ENCODE measurements around the gene MRPS10. TPM values are rescaled to one million over a fixed set of nuclear protein-coding genes. Genes with fewer than 3 reads are reported as not detected.
A peak's percentile ranks its signal among the peaks of the same experiment; 100 is the strongest.

MRPS10 gene
- total and polyA plus RNA-seq, 4 donors, result 20.1 to 26.8 (median 23.9) TPM

DNA sequence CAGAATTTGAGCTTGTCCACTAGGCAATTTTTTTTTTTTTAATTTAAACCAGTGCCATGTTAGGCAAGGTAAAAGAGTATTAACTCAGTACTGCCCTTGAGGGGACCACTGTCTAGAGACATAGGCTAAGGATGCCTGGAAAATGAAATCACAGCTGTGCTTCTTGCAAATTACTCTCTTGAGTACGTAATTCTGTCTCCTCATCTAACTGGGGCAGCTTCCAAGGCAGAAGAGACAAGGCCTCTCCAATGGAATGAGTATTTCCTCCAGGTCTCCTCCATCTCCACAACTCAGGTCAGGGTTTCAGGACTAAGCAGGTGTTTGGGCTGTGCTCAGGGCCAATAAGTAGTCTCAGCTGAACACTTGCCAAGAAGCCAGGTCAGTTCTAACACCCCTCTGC lies 33.8 kb upstream of the MRPS10 start:
- no peaks in the 10 kb centered on the region for H3K36me3 ChIP-seq (ENCODE audit: control insufficient read depth in 4 of 4, insufficient read depth in 3 of 4, low read depth in 1 of 4, low read length in 3 of 4)
- no peak overlapping the region for H3K4me3 ChIP-seq (ENCODE audit: low read depth in 1 of 3, low read length in 3 of 3)
- H3K9ac ChIP-seq (ENCODE audit: low read depth in 1 of 2, low read length in 2 of 2), result no peak overlapping the region
- TF ChIP-seq HNF4A (conservative IDR thresholded peaks at IDR 0.05), result no peak
- peak overlapping the region in 1 of 2 donors; percentile 17 for H3K27ac ChIP-seq (ENCODE audit: low read depth in 1 of 2, low read length in 2 of 2)
- no peak for DNase-seq (ENCODE audit: low spot score)
- WGBS, result 89% methylated on average over 1 of the region's 1 CpG
- H3K4me1 ChIP-seq (ENCODE audit: control insufficient read depth in 4 of 4, insufficient read depth in 4 of 4, low read length in 3 of 4), result peaks cover 5 to 31% (median 25%) of the 10 kb centered on the region in 4 donors
- no peaks in the 10 kb centered on the region for H3K27me3 ChIP-seq (ENCODE audit: control insufficient read depth in 4 of 4, insufficient read depth in 4 of 4, low read length in 3 of 4)
- H3K9me3 ChIP-seq (ENCODE audit: control insufficient read depth in 4 of 4, low read length in 3 of 4), result no peaks in the 10 kb centered on the region

DNA sequence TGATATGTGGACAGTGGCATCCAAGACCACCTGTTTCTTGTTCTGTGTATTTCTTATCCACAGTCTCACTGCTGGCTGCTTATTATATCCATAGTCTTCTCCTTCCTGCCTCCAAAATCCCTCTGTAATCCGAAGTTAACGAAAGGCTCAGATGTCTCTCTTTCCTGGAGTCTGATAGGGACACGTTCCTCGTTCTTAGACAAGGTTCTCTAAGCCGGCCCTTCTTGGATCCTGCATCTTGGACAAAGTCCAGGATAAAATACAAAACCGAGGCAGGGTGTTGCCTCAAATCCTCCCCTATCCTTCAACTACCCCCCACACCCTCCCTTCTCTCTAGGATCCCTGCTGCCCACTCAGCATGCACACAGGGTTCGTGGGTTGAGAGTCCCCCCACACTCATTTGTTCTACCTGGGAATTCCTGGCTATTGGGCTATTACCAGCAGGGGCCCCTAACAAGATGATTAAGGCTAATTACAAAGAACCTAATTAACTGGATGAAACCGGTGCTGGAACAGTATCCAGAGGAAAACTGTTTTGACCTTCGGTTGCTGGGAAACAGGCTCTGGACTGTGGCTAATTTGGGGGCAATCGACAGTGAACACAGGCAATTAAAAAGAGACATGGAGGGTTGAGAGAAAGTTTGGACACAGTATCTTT lies 32.7 kb upstream of the MRPS10 start:
- WGBS, result 89% methylated on average over 10 of the region's 10 CpGs
- no peak for DNase-seq (ENCODE audit: low spot score)
- TF ChIP-seq HNF4G (IDR thresholded peaks at IDR 0.05), result no peak
- TF ChIP-seq GABPA (IDR thresholded peaks at IDR 0.05 in 1 of 2, conservative IDR thresholded peaks at IDR 0.05 in 1 of 2), result no peak
- TF ChIP-seq FOXA1 (IDR thresholded peaks at IDR 0.05), result no peak
- TF ChIP-seq NR2F2 (IDR thresholded peaks at IDR 0.05), result no peak
- no peak overlapping the region for H3K9ac ChIP-seq (ENCODE audit: low read depth in 1 of 2, low read length in 2 of 2)
- H3K4me3 ChIP-seq (ENCODE audit: low read depth in 1 of 3, low read length in 3 of 3), result no peak overlapping the region
- no peaks in the 10 kb centered on the region for H3K36me3 ChIP-seq (ENCODE audit: control insufficient read depth in 4 of 4, insufficient read depth in 3 of 4, low read depth in 1 of 4, low read length in 3 of 4)
- no peaks in the 10 kb centered on the region for H3K9me3 ChIP-seq (ENCODE audit: control insufficient read depth in 4 of 4, low read length in 3 of 4)
- peaks cover 5 to 31% (median 25%) of the 10 kb centered on the region in 4 donors for H3K4me1 ChIP-seq (ENCODE audit: control insufficient read depth in 4 of 4, insufficient read depth in 4 of 4, low read length in 3 of 4)
- no peaks in the 10 kb centered on the region for H3K27me3 ChIP-seq (ENCODE audit: control insufficient read depth in 4 of 4, insufficient read depth in 4 of 4, low read length in 3 of 4)
- H3K27ac ChIP-seq (ENCODE audit: low read depth in 1 of 2, low read length in 2 of 2), result no peak overlapping the region

- no peak overlapping the region for H3K9ac ChIP-seq (ENCODE audit: low read depth in 1 of 2, low read length in 2 of 2)
- H3K27ac ChIP-seq (ENCODE audit: low read depth in 1 of 2, low read length in 2 of 2), result no peak overlapping the region
- DNase-seq (ENCODE audit: low spot score), result no peak
- no peaks in the 10 kb centered on the region for H3K36me3 ChIP-seq (ENCODE audit: control insufficient read depth in 4 of 4, insufficient read depth in 3 of 4, low read depth in 1 of 4, low read length in 3 of 4)
- no peaks in the 10 kb centered on the region for H3K9me3 ChIP-seq (ENCODE audit: control insufficient read depth in 4 of 4, low read length in 3 of 4)
- no peak for TF ChIP-seq FOXA1 (IDR thresholded peaks at IDR 0.05)
- TF ChIP-seq, protein P1, sequence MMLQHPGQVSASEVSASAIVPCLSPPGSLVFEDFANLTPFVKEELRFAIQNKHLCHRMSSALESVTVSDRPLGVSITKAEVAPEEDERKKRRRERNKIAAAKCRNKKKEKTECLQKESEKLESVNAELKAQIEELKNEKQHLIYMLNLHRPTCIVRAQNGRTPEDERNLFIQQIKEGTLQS (IDR thresholded peaks at IDR 0.05), result no peak
- 53% methylated on average over 3 of the region's 3 CpGs for WGBS
- peaks cover 5 to 22% (median 18%) of the 10 kb centered on the region in 4 donors for H3K4me1 ChIP-seq (ENCODE audit: control insufficient read depth in 4 of 4, insufficient read depth in 4 of 4, low read length in 3 of 4)
- no peaks in the 10 kb centered on the region for H3K27me3 ChIP-seq (ENCODE audit: control insufficient read depth in 4 of 4, insufficient read depth in 4 of 4, low read length in 3 of 4)
- no peak overlapping the region for H3K4me3 ChIP-seq (ENCODE audit: low read depth in 1 of 3, low read length in 3 of 3)
These were observed 31.6 kb upstream of the MRPS10 start for GRCh38 chr6:42249279-42249678.

DNA sequence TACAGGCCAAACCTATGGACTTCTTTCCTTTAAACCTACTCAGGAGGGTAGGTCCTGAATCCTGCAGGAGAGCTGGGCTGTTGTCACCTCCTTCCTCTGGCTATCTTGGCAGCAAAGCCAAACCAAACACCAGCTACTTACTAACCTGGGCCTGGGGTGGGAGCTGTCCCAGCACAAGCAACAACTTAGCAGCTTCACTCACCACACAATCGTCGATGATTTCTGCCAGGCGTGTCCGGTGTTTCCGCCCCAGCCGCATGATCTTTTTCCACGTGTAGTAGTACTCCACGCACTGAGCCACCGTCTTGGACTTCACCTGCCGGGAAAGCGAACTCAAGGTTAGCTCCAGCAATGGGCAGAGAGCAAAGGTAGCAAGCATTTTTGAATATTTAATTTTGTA lies 25.4 kb upstream of the MRPS10 start:
- DNase-seq (ENCODE audit: low spot score), result no peak
- 95% methylated on average over 11 of the region's 11 CpGs for WGBS

More for the DNA sequence above, 25.4 kb upstream of the MRPS10 start:
- Histone ChIP-seq H3K4me3 (ENCODE audit: low read depth in 1 of 3, low read length in 3 of 3) (no peak overlapping the region), H3K27ac (ENCODE audit: low read depth in 1 of 2, low read length in 2 of 2) (no peak overlapping the region), H3K36me3 (ENCODE audit: control insufficient read depth in 4 of 4, insufficient read depth in 3 of 4, low read depth in 1 of 4, low read length in 3 of 4) (peaks cover 0 to 2% (median 0%) of the 10 kb centered on the region in 4 donors), H3K4me1 (ENCODE audit: control insufficient read depth in 4 of 4, insufficient read depth in 4 of 4, low read length in 3 of 4) (no peaks in the 10 kb centered on the region), H3K27me3 (ENCODE audit: control insufficient read depth in 4 of 4, insufficient read depth in 4 of 4, low read length in 3 of 4) (no peaks in the 10 kb centered on the region), H3K9me3 (ENCODE audit: control insufficient read depth in 4 of 4, low read length in 3 of 4) (no peaks in the 10 kb centered on the region), H3K9ac (ENCODE audit: low read depth in 1 of 2, low read length in 2 of 2) (no peak overlapping the region)
- peak in 1 of 2 donors; percentile 12 for TF ChIP-seq RAD21 (IDR thresholded peaks at IDR 0.05)
- TF ChIP-seq REST (IDR thresholded peaks at IDR 0.05), result no peak
- TF ChIP-seq SP1 (IDR thresholded peaks at IDR 0.05), result peak; percentile 19
- TF ChIP-seq, protein P2, sequence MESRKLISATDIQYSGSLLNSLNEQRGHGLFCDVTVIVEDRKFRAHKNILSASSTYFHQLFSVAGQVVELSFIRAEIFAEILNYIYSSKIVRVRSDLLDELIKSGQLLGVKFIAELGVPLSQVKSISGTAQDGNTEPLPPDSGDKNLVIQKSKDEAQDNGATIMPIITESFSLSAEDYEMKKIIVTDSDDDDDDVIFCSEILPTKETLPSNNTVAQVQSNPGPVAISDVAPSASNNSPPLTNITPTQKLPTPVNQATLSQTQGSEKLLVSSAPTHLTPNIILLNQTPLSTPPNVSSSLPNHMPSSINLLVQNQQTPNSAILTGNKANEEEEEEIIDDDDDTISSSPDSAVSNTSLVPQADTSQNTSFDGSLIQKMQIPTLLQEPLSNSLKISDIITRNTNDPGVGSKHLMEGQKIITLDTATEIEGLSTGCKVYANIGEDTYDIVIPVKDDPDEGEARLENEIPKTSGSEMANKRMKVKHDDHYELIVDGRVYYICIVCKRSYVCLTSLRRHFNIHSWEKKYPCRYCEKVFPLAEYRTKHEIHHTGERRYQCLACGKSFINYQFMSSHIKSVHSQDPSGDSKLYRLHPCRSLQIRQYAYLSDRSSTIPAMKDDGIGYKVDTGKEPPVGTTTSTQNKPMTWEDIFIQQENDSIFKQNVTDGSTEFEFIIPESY (IDR thresholded peaks at IDR 0.05), result no peak
- no peak for TF ChIP-seq FOXA2 (IDR thresholded peaks at IDR 0.05)
